Esophagus squamous epithelium (tissue), 5 donors: ENCODE data around the gene SUSD2. TPM values are rescaled to one million over a fixed set of nuclear protein-coding genes. Genes with fewer than 3 reads are reported as not detected.

ENCODE experiments used
- DNase-seq: peaks from one replicate; lab custom pipeline; 2025; lab: John Stamatoyannopoulos, UW
- H3K27ac ChIP-seq, 4 donors: fragments of 200-600 bp; sonication (generic); one replicate each; pipeline ENCODE4 v1.5.1; 2016 to 2019; ENCODE audit warnings: mild to moderate bottlenecking in 1 of 4
- H3K27me3 ChIP-seq, 4 donors: fragments of 200-600 bp; sonication (generic); 1 replicate in 3 of 4; 2 replicates in 1 of 4; pipeline versions ENCODE4 v1.5.1 to v1.6.0; 2017 to 2021; ENCODE audit warnings: antibody characterized with exemption in 1 of 4
- H3K36me3 ChIP-seq, 3 donors: fragments of 200-600 bp; sonication (generic); one replicate each; pipeline ENCODE4 v1.5.1; 2016 to 2019
- H3K4me1 ChIP-seq, 3 donors: fragments of 200-600 bp; sonication (generic); one replicate each; pipeline ENCODE4 v1.5.1; 2017 to 2019
- H3K4me3 ChIP-seq, 4 donors: fragments of 200-600 bp; sonication (generic); 1 replicate in 3 of 4; 2 replicates in 1 of 4; pipeline ENCODE4 v1.5.1; 2016 to 2019; ENCODE audit warnings: mild to moderate bottlenecking in 2 of 4, moderate library complexity in 1 of 4
- H3K9me3 ChIP-seq, 3 donors: fragments of 200-600 bp; sonication (generic); one replicate each; pipeline ENCODE4 v1.5.1; 2016 to 2019
- POLR2A ChIP-seq, 4 donors: fragments of 450-650 bp; IDR thresholded peaks; one replicate each; pipeline ENCODE4 v1.6.1; 2017; ENCODE audit warnings: antibody characterized with exemption in 4 of 4, mild to moderate bottlenecking in 4 of 4, moderate library complexity in 3 of 4
- WGBS, 2 donors: methylation state at CpG; one replicate each; pipeline ENCODE4 v1.1.5; 2018; 5-methylcytosine and 5-hydroxymethylcytosine counted together
- intact Hi-C: fragments of 100-400 bp; cut with DNase I; formaldehyde crosslinking; loops from one replicate; pipeline ENCODE4 v1.15.0; 2022
- total RNA-seq, 4 donors: library from RNA; depleted of rRNA; stranded (reverse); fragments of >200 nt; gene quantifications; one replicate each; pipeline ENCODE4 v1.1.0, GENCODE V29; 2016
- TF ChIP-seq, protein P1 (sequence below), 6 experiments: fragments of 450-650 bp in 4 of 6; fragments of 200-600 bp in 2 of 6; sonication (generic) in 2 of 6; IDR thresholded peaks; one replicate each; pipeline ENCODE4 v1.5.1; 2016 to 2019; ENCODE audit warnings: antibody characterized with exemption in 6 of 6, mild to moderate bottlenecking in 4 of 6, moderate library complexity in 4 of 6
- donor health status: DM: yes; HTN: yes; CAD: no.

The SUSD2 gene
- total RNA-seq, 4 donors from 2014 or later: 1.1 to 2.5 (median 1.6) TPM

- no peak for TF ChIP-seq POLR2A (IDR thresholded peaks at IDR 0.05)
- TF ChIP-seq, protein P1, sequence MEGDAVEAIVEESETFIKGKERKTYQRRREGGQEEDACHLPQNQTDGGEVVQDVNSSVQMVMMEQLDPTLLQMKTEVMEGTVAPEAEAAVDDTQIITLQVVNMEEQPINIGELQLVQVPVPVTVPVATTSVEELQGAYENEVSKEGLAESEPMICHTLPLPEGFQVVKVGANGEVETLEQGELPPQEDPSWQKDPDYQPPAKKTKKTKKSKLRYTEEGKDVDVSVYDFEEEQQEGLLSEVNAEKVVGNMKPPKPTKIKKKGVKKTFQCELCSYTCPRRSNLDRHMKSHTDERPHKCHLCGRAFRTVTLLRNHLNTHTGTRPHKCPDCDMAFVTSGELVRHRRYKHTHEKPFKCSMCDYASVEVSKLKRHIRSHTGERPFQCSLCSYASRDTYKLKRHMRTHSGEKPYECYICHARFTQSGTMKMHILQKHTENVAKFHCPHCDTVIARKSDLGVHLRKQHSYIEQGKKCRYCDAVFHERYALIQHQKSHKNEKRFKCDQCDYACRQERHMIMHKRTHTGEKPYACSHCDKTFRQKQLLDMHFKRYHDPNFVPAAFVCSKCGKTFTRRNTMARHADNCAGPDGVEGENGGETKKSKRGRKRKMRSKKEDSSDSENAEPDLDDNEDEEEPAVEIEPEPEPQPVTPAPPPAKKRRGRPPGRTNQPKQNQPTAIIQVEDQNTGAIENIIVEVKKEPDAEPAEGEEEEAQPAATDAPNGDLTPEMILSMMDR (IDR thresholded peaks at IDR 0.05): peak; percentile 64 to 86 (median 77)
- Histone ChIP-seq H3K4me1 (peaks cover 13 to 85% (median 29%) of the 10 kb centered on the region in 3 donors), H3K9me3 (no peaks in the 10 kb centered on the region), H3K27ac (peak overlapping the region; percentile 67 to 90 (median 82)), H3K36me3 (peaks cover 0 to 37% (median 0%) of the 10 kb centered on the region in 3 donors), H3K27me3 (no peaks in the 10 kb centered on the region), H3K4me3 (peak overlapping the region; percentile 67 to 96 (median 77))
- intact Hi-C loops: no loop called here
- 37 to 45% methylated on average over 6 to 8 of the region's 23 CpGs for WGBS, 2 donors
- DNase-seq: peak; percentile 71
Observed at GRCh38 chr22:24156913-24157821, 24.1 kb upstream of the SUSD2 start.

DNA sequence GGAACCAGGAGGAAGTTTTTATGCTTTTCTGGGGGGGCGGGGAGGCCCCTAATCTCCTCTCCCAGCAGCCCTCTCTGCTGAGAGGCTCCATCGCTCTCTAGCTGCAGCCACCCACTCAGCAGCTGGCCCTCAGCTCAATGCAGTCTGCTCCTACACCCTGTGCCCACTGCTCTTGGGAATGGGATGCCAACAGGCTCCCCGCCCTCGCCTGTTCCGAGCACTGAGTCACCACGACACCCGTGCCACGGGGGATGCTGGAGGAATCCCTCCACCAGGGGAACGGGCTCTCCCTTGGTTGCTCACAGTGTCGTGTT, 23.5 kb upstream of the SUSD2 start:
- no peaks in the 10 kb centered on the region for H3K9me3 ChIP-seq
- H3K36me3 ChIP-seq: peaks cover 0 to 40% (median 0%) of the 10 kb centered on the region in 3 donors
- H3K27me3 ChIP-seq: no peaks in the 10 kb centered on the region
- intact Hi-C loops: no loop called here
- WGBS, 2 donors: 45% methylated on average over 9 of the region's 10 CpGs; no CpG with 5 or more reads in 1 of the 2 donors
- peak overlapping the region in 3 of 4 donors; percentile 29 to 90 (median 87) for H3K27ac ChIP-seq
- DNase-seq: no peak
- TF ChIP-seq POLR2A (IDR thresholded peaks at IDR 0.05): no peak
- TF ChIP-seq, protein P1 (IDR thresholded peaks at IDR 0.05): no peak
- peaks cover 13 to 91% (median 32%) of the 10 kb centered on the region in 3 donors for H3K4me1 ChIP-seq
- peak overlapping the region in 2 of 4 donors; percentile 82 to 96 for H3K4me3 ChIP-seq

DNA sequence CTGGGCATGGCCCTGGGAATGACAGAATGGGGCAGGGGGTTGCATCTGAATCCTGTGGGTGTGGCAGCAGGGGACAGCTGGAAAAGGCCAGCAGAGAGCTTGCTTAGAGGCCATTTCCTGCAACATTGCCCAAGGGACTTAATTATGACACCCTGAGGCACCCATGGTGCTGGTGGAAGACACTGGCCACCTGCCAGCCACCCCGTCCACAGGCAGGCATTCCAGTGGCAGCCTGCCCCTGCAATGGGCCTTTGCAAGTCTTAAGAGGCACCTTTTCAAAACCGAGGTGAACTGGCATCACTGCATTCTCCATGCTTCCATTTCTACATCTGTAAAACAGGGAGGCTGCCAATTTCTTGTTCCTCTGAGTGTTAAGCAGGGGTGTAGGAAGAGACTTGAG, 21.6 kb upstream of the SUSD2 start:
- intact Hi-C loops: no loop called here
- WGBS, 2 donors: 23% methylated on average over 2 of the region's 2 CpGs; no CpG with 5 or more reads in 1 of the 2 donors
- peaks cover 0 to 54% (median 6%) of the 10 kb centered on the region in 3 donors for H3K36me3 ChIP-seq
- DNase-seq: no peak
- no peaks in the 10 kb centered on the region for H3K9me3 ChIP-seq
- no peak for TF ChIP-seq POLR2A (IDR thresholded peaks at IDR 0.05)
- TF ChIP-seq, protein P1 (IDR thresholded peaks at IDR 0.05): no peak
- no peaks in the 10 kb centered on the region for H3K27me3 ChIP-seq
- H3K4me3 ChIP-seq: no peak overlapping the region
- peaks cover 8 to 78% (median 25%) of the 10 kb centered on the region in 3 donors for H3K4me1 ChIP-seq
- H3K27ac ChIP-seq: no peak overlapping the region

GRCh38 chr22:24160546-24160945, 20.7 kb upstream of the SUSD2 start:
- Histone ChIP-seq H3K4me1 (peaks cover 5 to 69% (median 19%) of the 10 kb centered on the region in 3 donors), H3K36me3 (peaks cover 5 to 63% (median 14%) of the 10 kb centered on the region in 3 donors), H3K27me3 (no peaks in the 10 kb centered on the region), H3K4me3 (no peak overlapping the region), H3K9me3 (no peaks in the 10 kb centered on the region), H3K27ac (no peak overlapping the region)
- WGBS, 2 donors: 74 to 88% methylated on average over 3 to 4 of the region's 6 CpGs
- TF ChIP-seq, protein P1 (IDR thresholded peaks at IDR 0.05): no peak
- no peak for TF ChIP-seq POLR2A (IDR thresholded peaks at IDR 0.05)
- no peak for DNase-seq
- intact Hi-C loops: no loop called here

DNA sequence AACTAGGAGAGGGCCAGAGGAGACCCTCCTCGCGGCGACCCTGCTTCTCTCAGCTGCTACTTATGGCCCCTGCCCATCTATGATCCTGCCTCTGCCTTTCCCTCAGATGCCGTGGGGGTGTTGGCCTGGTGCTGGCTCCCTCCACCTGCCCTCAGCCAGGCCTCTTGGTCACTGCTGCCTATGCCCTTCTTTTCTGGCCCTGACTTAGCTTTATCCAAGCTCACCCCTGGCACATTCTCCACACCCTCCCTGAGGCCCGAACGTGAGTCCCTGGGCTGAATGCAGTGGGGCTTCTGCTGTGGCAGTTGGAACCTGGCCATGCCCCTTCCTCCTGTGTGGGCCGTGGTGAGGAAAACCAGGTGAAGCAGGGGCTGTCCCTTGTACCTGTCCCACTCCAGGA, 19.8 kb upstream of the SUSD2 start:
- intact Hi-C loops: no loop called here
- Histone ChIP-seq H3K27me3 (no peaks in the 10 kb centered on the region), H3K27ac (peak overlapping the region in 2 of 4 donors; percentile 0 to 33), H3K4me3 (no peak overlapping the region), H3K4me1 (peaks cover 0 to 59% (median 18%) of the 10 kb centered on the region in 3 donors), H3K9me3 (no peaks in the 10 kb centered on the region), H3K36me3 (peaks cover 5 to 72% (median 15%) of the 10 kb centered on the region in 3 donors)
- WGBS, 2 donors: 81 to 93% methylated on average over 3 to 5 of the region's 7 CpGs
- no peak for TF ChIP-seq POLR2A (IDR thresholded peaks at IDR 0.05)
- TF ChIP-seq, protein P1 (IDR thresholded peaks at IDR 0.05): no peak
- DNase-seq: no peak
